GM23338 (cell line): Measurements from ENCODE around the gene PLIN5. TPM values are rescaled to one million over a fixed set of nuclear protein-coding genes. Genes with fewer than 3 reads are reported as not detected.

Source experiments
- ATAC-seq: fragments of 200-7000 bp; cut with Tn5 transposase; 3 replicates; pipeline ENCODE4 v1.9.1; 2020
- DNase-seq: peaks from one replicate; pipeline ENCODE4 v3.0.0-alpha.2; 2015; ENCODE audit warnings: low spot score
- H2AFZ ChIP-seq: fragments of 200-600 bp; sonication (generic); 2 replicates; pipeline ENCODE4 v1.8.0; 2016; ENCODE audit warnings: antibody characterized with exemption, mild to moderate bottlenecking, moderate library complexity
- H3F3A ChIP-seq: fragments of 200-600 bp; sonication (generic); replicated peaks from 2 replicates; pipeline ENCODE4 v1.8.0; 2017; ENCODE audit warnings: antibody characterized with exemption, mixed run types, low read depth
- H3K27ac ChIP-seq: fragments of 200-600 bp; sonication (generic); 2 replicates; pipeline ENCODE4 v1.6.1; 2016; ENCODE audit warnings: low read depth
- H3K27me3 ChIP-seq: fragments of 200-600 bp; sonication (generic); 2 replicates; pipeline ENCODE4 v1.8.0; 2016; ENCODE audit warnings: mild to moderate bottlenecking, mixed run types, moderate library complexity; ENCODE audit not compliant: insufficient read depth
- H3K36me3 ChIP-seq: fragments of 200-600 bp; sonication (generic); 2 replicates; pipeline ENCODE4 v1.8.0; 2016; ENCODE audit warnings: mild to moderate bottlenecking; ENCODE audit not compliant: insufficient read depth
- H3K4me1 ChIP-seq: fragments of 200-600 bp; sonication (generic); 2 replicates; pipeline ENCODE4 v1.8.0; 2016; ENCODE audit warnings: mild to moderate bottlenecking, moderate library complexity; ENCODE audit not compliant: insufficient read depth
- H3K4me2 ChIP-seq: fragments of 200-600 bp; sonication (generic); 2 replicates; pipeline ENCODE4 v1.7.1; 2017; ENCODE audit warnings: mixed run types
- H3K4me3 ChIP-seq: fragments of 200-600 bp; sonication (generic); 2 replicates; pipeline ENCODE4 v1.6.1; 2016; ENCODE audit warnings: mixed run types
- H3K79me2 ChIP-seq: fragments of 200-600 bp; sonication (generic); replicated peaks from 2 replicates; pipeline ENCODE4 v1.8.0; 2017; ENCODE audit warnings: mild to moderate bottlenecking; ENCODE audit not compliant: insufficient read depth
- H3K9me2 ChIP-seq: fragments of 200-600 bp; sonication (generic); 2 replicates; pipeline ENCODE4 v1.8.0; 2017; ENCODE audit not compliant: insufficient read depth
- H4K20me1 ChIP-seq: fragments of 200-600 bp; sonication (generic); replicated peaks from 2 replicates; pipeline ENCODE4 v1.8.0; 2017; ENCODE audit warnings: mild to moderate bottlenecking; ENCODE audit not compliant: insufficient read depth
- H3K27ac Mint-ChIP-seq: 2 replicates; pipeline ENCODE4 v1.8.0; 2020; ENCODE audit warnings: inconsistent platforms, mild to moderate bottlenecking, moderate library complexity, mixed read lengths
- H3K27me3 Mint-ChIP-seq: 3 replicates; pipeline ENCODE4 v1.8.0; 2022; ENCODE audit warnings: low read depth, mild to moderate bottlenecking, moderate library complexity, mixed read lengths, inconsistent platforms; ENCODE audit not compliant: insufficient read depth, poor library complexity
- H3K36me3 Mint-ChIP-seq: 3 replicates; pipeline ENCODE4 v1.8.0; 2021; ENCODE audit warnings: low read depth, mild to moderate bottlenecking, inconsistent platforms, moderate library complexity, mixed read lengths
- H3K4me1 Mint-ChIP-seq: 3 replicates; pipeline ENCODE4 v1.8.0; 2020; ENCODE audit warnings: mild to moderate bottlenecking, inconsistent platforms, mixed read lengths
- H3K4me3 Mint-ChIP-seq: 3 replicates; pipeline ENCODE4 v1.8.0; 2021; ENCODE audit warnings: moderate library complexity, mild to moderate bottlenecking, inconsistent platforms, mixed read lengths
- H3K9me3 Mint-ChIP-seq: 3 replicates; pipeline ENCODE4 v1.8.0; 2020; ENCODE audit warnings: moderate library complexity, mild to moderate bottlenecking, inconsistent platforms, mixed read lengths
- ETS1 ChIP-seq: IDR thresholded peaks from 2 replicates; pipeline ENCODE4 v1.6.1; 2016; ENCODE audit warnings: antibody characterized with exemption
- EZH2 ChIP-seq: fragments of 200-600 bp; sonication (generic); IDR thresholded peaks from one replicate; pipeline ENCODE4 v1.8.0; 2017; ENCODE audit warnings: antibody characterized with exemption, mild to moderate bottlenecking, low read depth; ENCODE audit not compliant: unreplicated experiment
- EZH2phosphoT487 ChIP-seq: fragments of 200-600 bp; sonication (generic); IDR thresholded peaks from one replicate; pipeline ENCODE4 v1.8.1; 2018; ENCODE audit warnings: antibody characterized with exemption; ENCODE audit not compliant: unreplicated experiment
- NANOG ChIP-seq: IDR thresholded peaks from 2 replicates; pipeline ENCODE4 v1.6.1; 2016; ENCODE audit warnings: antibody characterized with exemption, borderline replicate concordance
- POLR2AphosphoS5 ChIP-seq: IDR thresholded peaks from 2 replicates; pipeline ENCODE4 v1.6.1; 2016; ENCODE audit warnings: antibody characterized with exemption, low read depth
- ZNF114 ChIP-seq: fragments of 250-450 bp; sonication (Bioruptor Pico); IDR thresholded peaks from 2 replicates; pipeline ENCODE4 v1.5.0; 2020; ENCODE audit warnings: mild to moderate bottlenecking, moderate library complexity
- ZNF462 ChIP-seq: fragments of 250-450 bp; sonication (Bioruptor Pico); IDR thresholded peaks from 2 replicates; pipeline ENCODE4 v1.5.0; 2020; ENCODE audit warnings: mild to moderate bottlenecking, moderate library complexity
- polyA plus RNA-seq: library from polyadenylated mRNA; unstranded; fragments of >200 nt; fragmentation: Nextera tagmentation; extraction: Ambion mirVana; gene quantifications from 2 replicates; pipeline ENCODE4 v1.2.1, GENCODE V29; 2016
- total RNA-seq: library from RNA; depleted of rRNA; stranded (reverse); fragments of >200 nt; shearing (Covaris generic); gene quantifications from 2 replicates; pipeline ENCODE4 v1.2.3, GENCODE V29; 2014
- TF ChIP-seq, protein P1 (sequence below): IDR thresholded peaks from one replicate; pipeline ENCODE4 v1.6.1; 2018; ENCODE audit warnings: antibody characterized with exemption; ENCODE audit not compliant: unreplicated experiment

Gene PLIN5
- total and polyA plus RNA-seq, 2 experiments from 2014 or later, result 1.9 to 3.5 TPM

DNA sequence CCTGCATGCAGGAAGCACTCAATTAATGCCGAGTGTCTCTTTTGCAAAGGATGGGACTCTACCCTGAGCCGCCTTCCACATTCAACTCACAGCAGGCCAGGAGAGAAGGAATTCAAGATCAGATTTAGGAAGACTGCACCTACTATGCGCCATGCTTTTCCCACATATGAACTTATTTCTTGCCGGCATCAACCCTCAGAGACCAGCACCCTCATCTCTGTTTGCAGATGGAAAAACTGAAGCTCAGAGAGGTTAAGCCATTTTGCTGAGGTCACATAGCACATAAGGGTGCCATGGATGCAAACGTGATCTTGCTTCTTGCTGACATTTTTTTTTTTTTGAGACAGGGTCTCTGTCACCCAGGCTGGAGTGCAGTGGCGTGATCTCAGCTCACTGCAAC is 38.7 kb upstream of the PLIN5 start (continued):
- TF ChIP-seq ZNF462 (CRISPR knock-in tag) (no peak), POLR2AphosphoS5 (no peak), ETS1 (no peak), EZH2phosphoT487 (no peak)

- H3K27me3 Mint-ChIP-seq, result peaks cover 3% of the 10 kb centered on the region
- peaks cover 17% of the 10 kb centered on the region for H3K4me1 Mint-ChIP-seq
- no peak overlapping the region for H3K27ac ChIP-seq
- H3K27me3 ChIP-seq, result no peaks in the 10 kb centered on the region
- H3K27ac Mint-ChIP-seq, result no peak overlapping the region
- no peak overlapping the region for H3K4me3 ChIP-seq
- no peak overlapping the region for H2AFZ ChIP-seq
- no peak overlapping the region for H3K4me2 ChIP-seq
- H3K79me2 ChIP-seq, result peaks cover 6% of the 10 kb centered on the region; the same call in 1 of the 2 replicates
- H3K36me3 ChIP-seq, result no peaks in the 10 kb centered on the region
- peaks cover 14% of the 10 kb centered on the region for H4K20me1 ChIP-seq
- DNase-seq, result no peak
- no peak for ATAC-seq
- no peaks in the 10 kb centered on the region for H3K9me3 Mint-ChIP-seq
- peaks cover 14% of the 10 kb centered on the region for H3F3A ChIP-seq
- H3K36me3 Mint-ChIP-seq, result no peaks in the 10 kb centered on the region
- no peak overlapping the region for H3K4me3 Mint-ChIP-seq
- no peaks in the 10 kb centered on the region for H3K9me2 ChIP-seq
- peaks cover 14% of the 10 kb centered on the region for H3K4me1 ChIP-seq
- TF ChIP-seq EZH2 (no peak), POLR2AphosphoS5 (no peak), ZNF114 (CRISPR knock-in tag) (no peak), NANOG (no peak), ETS1 (no peak)
- TF ChIP-seq, protein P1, sequence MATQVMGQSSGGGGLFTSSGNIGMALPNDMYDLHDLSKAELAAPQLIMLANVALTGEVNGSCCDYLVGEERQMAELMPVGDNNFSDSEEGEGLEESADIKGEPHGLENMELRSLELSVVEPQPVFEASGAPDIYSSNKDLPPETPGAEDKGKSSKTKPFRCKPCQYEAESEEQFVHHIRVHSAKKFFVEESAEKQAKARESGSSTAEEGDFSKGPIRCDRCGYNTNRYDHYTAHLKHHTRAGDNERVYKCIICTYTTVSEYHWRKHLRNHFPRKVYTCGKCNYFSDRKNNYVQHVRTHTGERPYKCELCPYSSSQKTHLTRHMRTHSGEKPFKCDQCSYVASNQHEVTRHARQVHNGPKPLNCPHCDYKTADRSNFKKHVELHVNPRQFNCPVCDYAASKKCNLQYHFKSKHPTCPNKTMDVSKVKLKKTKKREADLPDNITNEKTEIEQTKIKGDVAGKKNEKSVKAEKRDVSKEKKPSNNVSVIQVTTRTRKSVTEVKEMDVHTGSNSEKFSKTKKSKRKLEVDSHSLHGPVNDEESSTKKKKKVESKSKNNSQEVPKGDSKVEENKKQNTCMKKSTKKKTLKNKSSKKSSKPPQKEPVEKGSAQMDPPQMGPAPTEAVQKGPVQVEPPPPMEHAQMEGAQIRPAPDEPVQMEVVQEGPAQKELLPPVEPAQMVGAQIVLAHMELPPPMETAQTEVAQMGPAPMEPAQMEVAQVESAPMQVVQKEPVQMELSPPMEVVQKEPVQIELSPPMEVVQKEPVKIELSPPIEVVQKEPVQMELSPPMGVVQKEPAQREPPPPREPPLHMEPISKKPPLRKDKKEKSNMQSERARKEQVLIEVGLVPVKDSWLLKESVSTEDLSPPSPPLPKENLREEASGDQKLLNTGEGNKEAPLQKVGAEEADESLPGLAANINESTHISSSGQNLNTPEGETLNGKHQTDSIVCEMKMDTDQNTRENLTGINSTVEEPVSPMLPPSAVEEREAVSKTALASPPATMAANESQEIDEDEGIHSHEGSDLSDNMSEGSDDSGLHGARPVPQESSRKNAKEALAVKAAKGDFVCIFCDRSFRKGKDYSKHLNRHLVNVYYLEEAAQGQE, result no peak
Measured at GRCh38 chr19:4571305-4571917, 36.4 kb upstream of the PLIN5 start.
